ENCODE measurements around the gene CYP2A6. TPM values are rescaled to one million over a fixed set of nuclear protein-coding genes. Genes with fewer than 3 reads are reported as not detected.

The CYP2A6 gene
- total and polyA plus RNA-seq, 2 of the 4 experiments (the other 2 are of a cell fraction), result not detected

GRCh38 chr19:40862785-40863184 lies 12.5 kb upstream of the CYP2A6 start:
- H4K91ac ChIP-seq (ENCODE audit: insufficient read depth, low read depth, low read length), result no peak overlapping the region
- BruUV-seq (replicated peaks), result no TSS peak
- no peak overlapping the region for H2BK5ac ChIP-seq (ENCODE audit: low read depth, low read length, poor library complexity, severe bottlenecking)
- no peaks in the 10 kb centered on the region for H3K9me3 ChIP-seq (ENCODE audit: control insufficient read depth, insufficient read depth, low read length)
- no peak overlapping the region for H4K8ac ChIP-seq (ENCODE audit: low read depth in 2 of 2, low read length in 2 of 2)
- no peaks in the 10 kb centered on the region for H3K79me1 ChIP-seq (ENCODE audit: low read depth in 1 of 2, low read length in 2 of 2)
- in situ Hi-C loops (cut with MboI; ENCODE audit: low sequenced_read_pairs) (no loop called here), intact Hi-C loops (cut with micrococcal nuclease) (no loop called here), dilution Hi-C loops (cut with HindIII; ENCODE audit: low sequenced_read_pairs, unreplicated experiment) (no loop called here)
- no peak overlapping the region for H3K9ac ChIP-seq (ENCODE audit: low read depth, low read length)
- H3K27ac ChIP-seq (ENCODE audit: insufficient read depth, low read length), result no peak overlapping the region
- TF ChIP-seq, protein P1, sequence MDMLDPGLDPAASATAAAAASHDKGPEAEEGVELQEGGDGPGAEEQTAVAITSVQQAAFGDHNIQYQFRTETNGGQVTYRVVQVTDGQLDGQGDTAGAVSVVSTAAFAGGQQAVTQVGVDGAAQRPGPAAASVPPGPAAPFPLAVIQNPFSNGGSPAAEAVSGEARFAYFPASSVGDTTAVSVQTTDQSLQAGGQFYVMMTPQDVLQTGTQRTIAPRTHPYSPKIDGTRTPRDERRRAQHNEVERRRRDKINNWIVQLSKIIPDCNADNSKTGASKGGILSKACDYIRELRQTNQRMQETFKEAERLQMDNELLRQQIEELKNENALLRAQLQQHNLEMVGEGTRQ (IDR thresholded peaks at IDR 0.05; ENCODE audit: low read depth, low read length), result no peak
- TF ChIP-seq FOS (IDR thresholded peaks at IDR 0.05; ENCODE audit: low read depth, low read length) (no peak), CHD1 (IDR thresholded peaks at IDR 0.05; ENCODE audit: low read depth, low read length) (no peak), MAFK (IDR thresholded peaks at IDR 0.05; ENCODE audit: low read depth, low read length) (no peak), MXI1 (IDR thresholded peaks at IDR 0.05; ENCODE audit: borderline replicate concordance, low read depth, low read length) (no peak), CEBPB (IDR thresholded peaks at IDR 0.05; ENCODE audit: low read depth, low read length) (no peak), MAZ (IDR thresholded peaks at IDR 0.05; ENCODE audit: borderline replicate concordance, low read depth, low read length) (no peak), SMC3 (IDR thresholded peaks at IDR 0.05; ENCODE audit: low read depth, low read length) (no peak), RAD21 (IDR thresholded peaks at IDR 0.05; ENCODE audit: low read length) (no peak)
- TF ChIP-seq, protein P2, sequence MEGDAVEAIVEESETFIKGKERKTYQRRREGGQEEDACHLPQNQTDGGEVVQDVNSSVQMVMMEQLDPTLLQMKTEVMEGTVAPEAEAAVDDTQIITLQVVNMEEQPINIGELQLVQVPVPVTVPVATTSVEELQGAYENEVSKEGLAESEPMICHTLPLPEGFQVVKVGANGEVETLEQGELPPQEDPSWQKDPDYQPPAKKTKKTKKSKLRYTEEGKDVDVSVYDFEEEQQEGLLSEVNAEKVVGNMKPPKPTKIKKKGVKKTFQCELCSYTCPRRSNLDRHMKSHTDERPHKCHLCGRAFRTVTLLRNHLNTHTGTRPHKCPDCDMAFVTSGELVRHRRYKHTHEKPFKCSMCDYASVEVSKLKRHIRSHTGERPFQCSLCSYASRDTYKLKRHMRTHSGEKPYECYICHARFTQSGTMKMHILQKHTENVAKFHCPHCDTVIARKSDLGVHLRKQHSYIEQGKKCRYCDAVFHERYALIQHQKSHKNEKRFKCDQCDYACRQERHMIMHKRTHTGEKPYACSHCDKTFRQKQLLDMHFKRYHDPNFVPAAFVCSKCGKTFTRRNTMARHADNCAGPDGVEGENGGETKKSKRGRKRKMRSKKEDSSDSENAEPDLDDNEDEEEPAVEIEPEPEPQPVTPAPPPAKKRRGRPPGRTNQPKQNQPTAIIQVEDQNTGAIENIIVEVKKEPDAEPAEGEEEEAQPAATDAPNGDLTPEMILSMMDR (conservative IDR thresholded peaks at IDR 0.05; ENCODE audit: low read depth, low read length), result no peak
- TF ChIP-seq, protein P3, sequence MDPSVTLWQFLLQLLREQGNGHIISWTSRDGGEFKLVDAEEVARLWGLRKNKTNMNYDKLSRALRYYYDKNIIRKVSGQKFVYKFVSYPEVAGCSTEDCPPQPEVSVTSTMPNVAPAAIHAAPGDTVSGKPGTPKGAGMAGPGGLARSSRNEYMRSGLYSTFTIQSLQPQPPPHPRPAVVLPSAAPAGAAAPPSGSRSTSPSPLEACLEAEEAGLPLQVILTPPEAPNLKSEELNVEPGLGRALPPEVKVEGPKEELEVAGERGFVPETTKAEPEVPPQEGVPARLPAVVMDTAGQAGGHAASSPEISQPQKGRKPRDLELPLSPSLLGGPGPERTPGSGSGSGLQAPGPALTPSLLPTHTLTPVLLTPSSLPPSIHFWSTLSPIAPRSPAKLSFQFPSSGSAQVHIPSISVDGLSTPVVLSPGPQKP (IDR thresholded peaks at IDR 0.05; ENCODE audit: borderline replicate concordance, low read depth, low read length), result no peak
- no peak overlapping the region for H3K14ac ChIP-seq (replicated peaks; ENCODE audit: low read depth, low read length)
- H3K4me2 ChIP-seq (ENCODE audit: low read depth, low read length), result no peak overlapping the region
- H3K4me1 ChIP-seq (ENCODE audit: control insufficient read depth, insufficient read depth, low read length), result no peaks in the 10 kb centered on the region
- no peak overlapping the region for H4K5ac ChIP-seq (ENCODE audit: low read depth, low read length)
- H3K9me1 ChIP-seq (ENCODE audit: insufficient read depth, low read length), result no peaks in the 10 kb centered on the region
- no peak overlapping the region for H2BK20ac ChIP-seq (ENCODE audit: low read depth, low read length)
- H3K18ac ChIP-seq (ENCODE audit: low read depth, low read length), result no peak overlapping the region
- H3K27me3 ChIP-seq (ENCODE audit: control insufficient read depth, insufficient read depth, low read length), result peaks cover under 1% of the 10 kb centered on the region; the same call in 1 of the 2 replicates
- H3K4ac ChIP-seq (ENCODE audit: low read depth, low read length), result no peak overlapping the region
- H3K56ac ChIP-seq (ENCODE audit: extremely low read depth, insufficient read depth, low read length), result no peak overlapping the region
- no peaks in the 10 kb centered on the region for H4K20me1 ChIP-seq (ENCODE audit: insufficient read depth, low read length)
- H2AK9ac ChIP-seq (replicated peaks; ENCODE audit: low read depth, low read length, poor library complexity), result no peak overlapping the region
- H2BK15ac ChIP-seq (ENCODE audit: low read depth, low read length), result no peak overlapping the region
- no peaks in the 10 kb centered on the region for H3K36me3 ChIP-seq (ENCODE audit: control insufficient read depth, insufficient read depth, low read length)
- peak; percentile 30; the same call in 1 of the 2 replicates for ATAC-seq (ENCODE audit: low read depth)
- H2BK120ac ChIP-seq (ENCODE audit: low read depth, low read length), result no peak overlapping the region
- ChIA-PET CTCF (interaction anchor here (0.6 kb wide), 1 partner anchor 259 kb away, joined by 3 read pairs; no protein-coding TSS in a partner anchor), POLR2A (ENCODE audit: unreplicated experiment) (no interaction called here)
- H2AK5ac ChIP-seq (ENCODE audit: low read depth, low read length), result no peak overlapping the region
- H3K23ac ChIP-seq (ENCODE audit: low read depth, low read length), result no peak overlapping the region; the same call in 1 of the 2 replicates
- no peak overlapping the region for H3K4me3 ChIP-seq (ENCODE audit: insufficient read depth, low read depth, low read length)
- no peak overlapping the region for H2AFZ ChIP-seq (replicated peaks; ENCODE audit: low read length, poor library complexity)
- whole genome bisulfite sequencing, 2 experiments (ENCODE audit: extremely low coverage in 2 of 2, insufficient read length in 1 of 2), result no CpG with 5 or more reads among the region's 4 CpGs
- DNase-seq, result no peak

Measured in IMR-90 (cell line).